ENCODE data around the gene ANKRD37.

Gene ANKRD37

DNA sequence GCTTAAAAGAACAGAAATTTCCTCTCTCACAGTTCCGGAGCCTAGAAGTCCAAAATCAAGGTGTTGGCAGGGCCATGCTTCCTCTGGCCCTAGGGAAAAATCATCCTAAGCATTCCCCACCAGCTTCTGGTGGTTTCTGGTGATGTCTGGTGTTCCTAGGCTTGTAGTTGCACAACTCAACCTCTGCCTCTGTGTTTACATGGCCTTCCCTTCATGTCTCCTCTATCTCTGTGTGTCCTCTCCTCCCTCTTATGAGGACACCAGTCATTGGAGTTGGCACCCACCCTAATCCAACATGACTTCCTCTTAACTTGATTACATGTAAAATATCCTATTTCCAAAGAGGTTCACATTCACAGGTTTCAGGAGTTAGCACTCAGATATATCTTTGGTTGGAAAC, 16.3 kb upstream of the ANKRD37 start:
- no peak for DNase-seq (ENCODE audit: low read depth)

DNA sequence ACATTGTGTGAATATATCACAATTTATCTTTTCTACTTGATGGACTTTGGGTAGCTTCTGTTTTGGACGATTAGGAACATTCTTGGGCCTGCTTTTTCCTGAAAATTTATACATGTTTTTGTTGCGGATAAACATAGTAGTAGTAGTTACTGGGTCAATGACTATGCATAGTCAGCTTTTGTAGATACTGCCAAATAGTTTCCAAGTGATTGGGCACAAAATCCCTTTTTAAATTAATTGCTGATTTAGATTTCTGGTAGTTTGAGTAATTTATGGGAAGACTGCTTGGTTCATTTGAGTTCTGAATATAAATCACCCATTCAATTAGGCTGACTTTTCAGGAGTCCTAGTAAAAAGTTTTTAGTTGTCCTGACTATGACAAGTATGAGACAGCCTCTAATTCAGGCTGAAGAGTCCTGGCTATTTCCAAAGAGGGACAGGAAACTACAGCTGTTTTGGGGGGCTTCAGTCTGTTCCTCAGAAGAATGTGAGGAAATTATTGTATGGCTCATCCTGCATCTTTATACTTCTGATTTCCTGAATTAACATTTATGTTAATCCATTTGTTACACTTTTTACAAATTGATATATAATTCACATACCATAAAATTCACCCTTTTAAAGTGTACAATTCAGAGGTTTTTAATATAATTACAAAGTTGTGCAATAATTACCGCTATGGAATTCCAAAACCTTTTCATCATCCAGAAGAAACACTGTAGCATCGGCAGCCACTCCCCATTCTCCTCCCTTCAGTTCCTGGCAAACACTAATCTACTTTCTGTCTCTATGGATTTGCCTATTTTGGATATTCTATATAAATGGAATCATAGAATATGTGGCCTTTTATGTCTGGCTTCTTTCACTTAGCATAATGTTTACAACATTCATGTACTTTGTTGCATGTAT, 15.1 kb upstream of the ANKRD37 start:
- DNase-seq (ENCODE audit: low read depth) = no peak

DNA sequence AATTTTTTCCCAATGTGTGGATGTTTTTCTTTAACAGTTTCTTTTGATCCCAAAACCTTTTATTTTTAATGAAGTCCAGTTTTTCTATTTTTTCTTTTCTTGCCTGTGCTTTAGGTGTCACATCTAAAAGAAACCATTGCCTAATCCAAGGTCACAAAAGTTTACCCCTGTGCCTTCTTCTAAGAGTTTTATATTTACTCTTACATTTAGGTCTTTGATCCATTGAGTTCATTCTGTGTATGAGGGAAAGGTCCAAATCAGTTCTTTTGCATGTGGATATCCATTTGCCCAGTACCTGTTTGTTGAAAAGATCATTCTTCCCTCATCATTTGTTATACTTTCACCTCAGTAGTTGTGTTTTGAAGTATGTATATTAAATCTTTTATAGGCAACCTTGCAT, 13.9 kb upstream of the ANKRD37 start:
- DNase-seq (ENCODE audit: low read depth) = no peak

DNA sequence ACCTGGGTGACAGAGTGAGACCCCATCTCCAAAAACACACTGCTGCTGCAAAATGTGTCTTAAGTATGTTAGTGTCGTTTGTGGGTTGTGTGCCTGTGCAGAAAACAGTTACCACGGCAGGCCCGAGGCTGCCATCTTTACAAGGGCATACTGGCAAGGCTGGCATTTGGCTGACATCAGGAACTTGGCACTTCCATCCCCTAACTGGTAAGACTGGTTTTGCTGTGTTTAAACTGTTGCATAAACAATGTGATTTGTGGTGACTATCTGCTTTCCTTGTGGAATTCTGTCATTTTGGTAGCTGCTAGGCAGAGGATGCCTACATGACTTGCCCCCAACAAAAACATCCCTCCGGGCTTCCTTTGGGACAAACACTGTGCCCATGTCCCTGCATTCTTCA, 13.2 kb upstream of the ANKRD37 start:
- DNase-seq (ENCODE audit: low read depth) = no peak

DNA sequence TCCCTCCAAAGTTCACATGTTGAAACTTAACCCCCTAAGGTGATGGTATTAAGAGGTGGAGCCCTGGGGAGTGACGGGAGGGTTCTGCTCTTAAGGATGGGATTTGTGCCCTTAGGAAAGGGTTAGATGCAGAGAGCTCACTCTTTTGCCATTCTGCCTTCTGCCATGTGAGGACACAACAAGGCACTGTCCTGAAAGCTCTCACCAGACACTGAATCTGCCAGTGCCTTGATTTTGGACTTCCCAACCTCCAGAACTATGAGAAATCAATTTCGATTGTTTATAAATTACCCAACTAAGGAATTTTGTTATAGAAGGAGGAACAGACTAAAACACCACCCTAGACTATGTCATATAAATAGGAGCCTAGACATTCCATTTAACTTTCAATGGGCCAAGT, 12.6 kb upstream of the ANKRD37 start:
- no peak for DNase-seq (ENCODE audit: low read depth)

DNA sequence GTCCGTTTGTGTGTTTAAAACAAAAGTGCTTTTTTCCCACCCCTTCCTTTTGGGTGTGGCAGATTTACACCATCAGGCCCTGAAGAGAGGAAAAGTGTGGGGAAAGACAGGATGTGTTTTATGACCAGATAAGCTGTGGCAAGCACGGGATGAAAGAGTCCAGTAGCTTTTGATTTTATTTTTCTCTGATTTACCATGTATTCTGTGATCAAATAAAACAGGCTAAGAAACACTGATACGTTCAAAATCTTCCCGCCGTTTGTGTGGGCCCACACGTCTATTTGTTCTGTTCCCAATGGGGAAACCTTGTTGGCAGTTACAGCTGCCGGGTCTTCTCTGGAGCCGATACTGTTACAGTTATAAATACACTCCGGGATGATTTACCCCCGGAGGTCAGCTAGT, 11.7 kb upstream of the ANKRD37 start:
- DNase-seq (ENCODE audit: low read depth) = no peak

DNA sequence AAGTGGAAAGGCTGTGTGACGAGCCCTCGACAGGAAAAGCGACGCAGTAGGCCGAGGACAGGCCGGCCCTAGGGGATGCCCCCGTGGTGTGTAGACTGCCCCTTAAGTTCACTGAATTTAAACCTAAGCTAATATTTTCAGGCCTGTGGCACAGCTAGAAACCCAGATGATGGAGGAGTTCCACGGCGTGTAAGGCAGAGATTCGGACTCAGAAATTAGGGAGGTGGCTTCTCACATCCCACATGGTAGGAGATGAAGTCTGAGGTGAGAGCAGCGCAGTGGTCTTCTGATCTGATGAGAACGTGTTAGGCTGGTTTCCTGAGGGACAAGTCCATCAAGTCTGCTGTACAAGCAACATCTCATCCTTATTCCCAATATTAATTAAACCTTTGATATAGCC, 8.7 kb upstream of the ANKRD37 start:
- DNase-seq (ENCODE audit: low read depth) = no peak

DNA sequence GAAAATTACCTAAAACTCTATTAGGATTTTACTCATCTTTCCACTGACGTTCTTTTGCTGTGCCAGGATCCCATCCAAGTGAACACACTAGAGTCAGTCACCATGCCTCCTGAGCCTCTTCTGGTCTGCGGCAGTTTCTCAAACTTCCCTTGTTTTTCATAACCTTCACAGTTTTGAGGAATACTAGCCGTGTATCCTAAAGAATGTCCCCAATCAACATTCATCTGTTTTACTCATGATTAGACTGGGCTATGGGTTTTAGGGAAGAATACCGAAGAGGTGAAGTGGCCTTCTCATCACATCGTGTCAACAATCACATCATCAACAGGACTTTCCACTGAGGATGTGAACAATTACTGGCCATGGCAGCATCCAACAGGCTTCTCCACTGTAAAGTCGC, 5.7 kb upstream of the ANKRD37 start:
- DNase-seq (ENCODE audit: low read depth) = no peak

DNA sequence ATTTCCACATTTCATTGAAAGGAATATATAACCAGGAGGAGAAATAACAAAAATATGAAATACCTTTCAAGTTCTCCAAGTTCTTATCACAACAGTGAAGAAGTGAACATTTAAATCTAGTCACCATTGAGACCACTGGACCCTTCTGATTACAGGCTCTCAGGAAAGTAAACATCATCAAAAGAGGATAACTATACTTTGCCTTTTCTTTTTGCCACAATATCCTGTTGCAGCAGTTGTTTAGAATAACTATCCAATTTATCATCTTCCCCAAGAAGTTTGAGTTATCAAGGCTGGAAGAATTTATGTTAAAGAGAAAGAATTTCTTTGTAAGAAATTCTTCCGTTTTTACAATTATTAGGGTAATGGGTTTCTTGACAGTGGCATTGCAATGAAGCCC, 4.5 kb upstream of the ANKRD37 start:
- DNase-seq (ENCODE audit: low read depth) = no peak

DNA sequence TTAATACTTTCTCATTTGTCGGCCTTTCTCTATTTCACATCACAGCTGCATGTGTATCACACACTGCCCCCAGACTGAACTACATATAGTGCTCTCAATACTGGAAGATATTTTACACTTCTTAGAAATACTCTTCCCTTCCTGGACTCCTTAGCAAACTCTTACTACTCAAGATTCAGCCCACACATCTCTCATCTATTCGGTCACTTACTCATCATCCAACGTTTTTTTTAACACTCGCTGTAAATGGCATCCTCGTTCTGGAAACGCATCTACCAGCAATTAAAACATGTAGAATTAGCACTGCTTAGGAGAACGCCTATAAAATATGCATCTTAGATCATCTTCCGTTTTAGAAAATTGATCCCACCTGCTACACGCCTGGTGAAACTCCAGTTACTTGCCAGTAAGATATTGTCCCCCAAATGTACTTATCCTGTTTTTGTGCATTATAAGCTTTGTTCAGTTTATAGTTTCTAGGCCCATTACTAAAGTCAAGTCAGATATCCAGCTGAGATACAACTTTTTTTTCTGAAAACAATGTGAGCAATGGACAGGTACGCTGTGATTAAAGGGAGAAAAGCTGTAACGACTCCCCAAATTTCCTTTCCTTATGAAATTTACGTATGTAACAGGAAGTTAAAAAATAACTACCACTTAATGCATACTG, 1.9 kb upstream of the ANKRD37 start:
- DNase-seq (ENCODE audit: low read depth) = no peak

DNA sequence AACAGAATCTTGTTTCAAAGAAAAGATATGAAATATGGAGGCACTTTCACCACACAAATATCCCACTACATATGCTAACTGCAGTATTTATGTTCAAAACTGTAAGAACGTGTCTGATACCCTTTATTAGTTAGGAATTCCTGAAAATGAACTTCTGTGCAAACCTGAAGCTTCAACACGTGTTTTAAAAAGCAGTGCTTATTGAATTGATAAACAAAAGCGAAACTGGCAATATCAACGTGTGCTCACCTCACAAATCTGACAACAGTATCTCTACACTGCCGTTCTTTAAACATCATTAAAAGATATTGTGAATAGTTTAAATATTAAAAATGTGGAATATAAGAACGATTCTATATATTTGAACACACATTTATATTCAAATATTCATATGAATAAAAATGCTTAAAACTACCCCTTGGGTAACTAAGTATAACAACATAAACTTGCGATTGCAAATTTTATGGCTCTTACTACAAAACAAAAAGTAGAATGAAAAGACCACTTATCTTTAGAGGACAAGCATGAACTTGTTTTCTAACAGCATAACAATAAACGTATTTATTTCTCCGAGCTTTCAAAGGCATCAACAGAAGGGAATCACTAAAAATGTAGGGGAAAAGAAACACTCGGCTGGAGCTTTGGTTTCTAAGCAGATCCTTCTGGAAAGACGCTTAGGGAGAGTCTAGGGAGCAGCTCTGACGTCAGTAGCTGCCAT, 1.2 kb upstream of the ANKRD37 start, which contains the start of gene LRP2BP:
Gene LRP2BP (minus strand): TSS at position 687 of the 718 bp plus-strand sequence. CDS start 17,738 bp downstream, outside the sequence.
- no peak for DNase-seq (ENCODE audit: low read depth)

DNA sequence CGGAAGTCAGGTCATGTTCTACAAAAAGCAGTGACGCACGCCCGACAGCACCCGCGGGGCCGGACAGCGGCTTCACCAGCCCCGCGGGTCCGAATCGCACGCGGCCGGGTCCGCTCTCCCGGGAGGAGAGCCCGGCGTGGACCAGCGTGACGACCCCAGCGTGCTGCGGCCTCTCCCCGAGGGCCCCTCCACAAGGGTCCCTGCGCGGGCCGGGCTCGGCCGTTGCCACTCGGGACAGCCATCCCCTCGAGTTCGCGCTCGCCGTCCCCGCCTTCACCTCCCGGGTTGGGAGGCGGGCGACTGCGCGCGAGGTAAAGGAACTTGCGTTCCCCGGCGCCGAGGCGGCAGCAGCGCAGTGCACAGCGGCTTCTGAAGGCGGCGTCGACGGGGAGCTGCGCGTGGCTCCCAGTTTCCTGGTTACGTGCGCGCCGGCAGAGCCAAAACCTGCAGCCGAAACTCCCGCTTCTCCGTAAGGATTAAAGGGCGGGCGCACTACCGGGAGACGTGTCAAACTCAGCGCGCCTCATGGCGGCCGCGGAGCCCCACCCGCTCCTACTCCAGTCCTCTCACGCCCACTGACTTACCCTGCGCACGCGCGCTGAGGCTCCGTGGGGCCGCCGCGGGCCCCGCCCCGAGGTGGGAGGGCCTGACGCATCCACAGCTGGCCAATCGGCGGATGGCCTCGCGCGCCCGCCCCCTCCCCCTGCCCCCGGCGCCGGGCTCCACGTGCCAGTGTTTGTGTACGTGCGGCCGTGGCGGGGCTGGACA, 501 bp upstream of the ANKRD37 start:
- peak; percentile 97 for DNase-seq (ENCODE audit: low read depth)

DNA sequence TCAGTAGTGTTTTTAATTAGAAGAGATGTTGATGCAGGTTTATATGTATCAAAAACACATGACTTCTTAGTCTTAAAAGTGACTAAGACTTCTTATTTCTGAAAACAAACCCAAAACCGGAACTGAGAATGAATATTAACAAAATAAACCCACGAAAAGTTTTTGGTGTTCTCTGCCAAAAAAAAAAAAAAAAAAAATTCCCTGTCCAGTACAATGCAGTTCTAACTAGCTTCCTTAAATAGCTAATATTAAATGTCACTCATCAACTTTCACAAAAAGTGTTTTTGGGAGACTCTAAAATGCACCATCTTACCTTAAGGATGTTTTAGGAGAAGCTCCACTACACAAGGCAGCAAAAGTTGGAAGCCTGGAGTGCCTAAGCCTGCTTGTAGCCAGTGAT, 2.0 kb downstream of the ANKRD37 start:
- DNase-seq (ENCODE audit: low read depth) = no peak

DNA sequence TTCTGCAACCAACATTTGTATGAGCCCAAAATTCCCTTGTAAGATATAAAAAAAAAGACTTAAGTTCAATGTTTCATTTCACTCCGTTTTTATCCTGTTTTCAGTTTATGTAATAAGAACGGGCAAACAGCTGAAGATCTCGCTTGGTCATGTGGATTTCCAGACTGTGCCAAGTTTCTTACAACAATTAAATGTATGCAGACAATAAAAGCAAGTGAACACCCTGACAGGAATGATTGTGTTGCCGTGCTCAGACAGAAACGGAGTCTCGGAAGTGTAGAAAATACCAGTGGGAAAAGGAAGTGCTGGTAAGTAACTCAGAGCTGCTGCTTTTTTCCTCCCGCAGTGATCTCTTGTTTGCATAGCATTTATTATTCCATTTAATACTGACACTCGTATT, 2.8 kb downstream of the ANKRD37 start:
- DNase-seq (ENCODE audit: low read depth) = no peak

DNA sequence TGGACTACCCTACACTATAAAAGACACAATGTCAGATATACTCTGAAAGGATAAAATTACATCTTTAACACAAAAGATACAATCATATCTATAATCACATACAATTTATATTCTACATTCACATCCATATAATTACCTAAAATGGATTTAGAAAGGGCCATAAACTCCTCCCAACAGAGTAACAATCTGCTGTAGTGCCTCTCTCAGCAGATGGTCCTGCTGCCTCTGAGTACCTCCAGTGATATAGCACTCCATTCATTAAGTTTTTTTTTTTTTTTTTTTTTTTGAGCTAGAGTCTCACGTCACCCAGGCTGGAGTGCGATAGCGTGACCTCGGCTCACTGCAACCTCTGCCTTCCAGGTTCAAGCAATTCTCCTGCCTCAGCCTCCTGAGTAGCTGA, 7.4 kb downstream of the ANKRD37 start:
- DNase-seq (ENCODE audit: low read depth) = no peak

DNA sequence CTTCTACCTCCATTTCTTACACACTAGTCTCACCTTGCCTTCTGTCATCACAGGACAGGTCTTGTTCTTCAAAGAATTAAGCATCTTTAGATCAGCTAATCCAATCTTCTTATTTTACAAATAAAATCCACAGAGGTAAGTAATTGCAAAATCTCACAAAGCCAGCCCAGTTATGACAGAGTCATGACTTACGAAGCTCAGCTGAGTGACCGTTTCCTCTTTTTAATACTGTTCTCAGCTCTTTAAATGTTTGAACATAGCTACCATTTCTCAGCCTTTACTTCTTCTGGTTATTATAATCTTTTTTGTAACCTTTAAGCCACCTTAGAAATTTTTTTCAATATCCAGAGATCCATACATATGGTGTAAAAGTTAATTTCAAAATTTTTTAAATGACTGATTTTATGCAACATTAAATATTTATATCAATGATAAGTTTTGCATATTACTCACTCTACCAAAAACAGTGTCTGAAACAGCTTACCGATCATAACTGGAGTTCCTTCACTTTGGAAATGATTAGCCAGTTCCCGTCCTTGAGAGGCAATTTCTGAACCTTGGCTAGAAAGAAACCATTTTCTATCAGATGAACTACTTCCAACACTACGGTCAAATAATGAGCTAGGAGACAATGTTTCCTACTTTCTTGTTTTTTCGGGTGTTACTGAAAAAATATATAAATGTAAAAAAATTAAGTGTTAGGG, 8.8 kb downstream of the ANKRD37 start:
- no peak for DNase-seq (ENCODE audit: low read depth)

DNA sequence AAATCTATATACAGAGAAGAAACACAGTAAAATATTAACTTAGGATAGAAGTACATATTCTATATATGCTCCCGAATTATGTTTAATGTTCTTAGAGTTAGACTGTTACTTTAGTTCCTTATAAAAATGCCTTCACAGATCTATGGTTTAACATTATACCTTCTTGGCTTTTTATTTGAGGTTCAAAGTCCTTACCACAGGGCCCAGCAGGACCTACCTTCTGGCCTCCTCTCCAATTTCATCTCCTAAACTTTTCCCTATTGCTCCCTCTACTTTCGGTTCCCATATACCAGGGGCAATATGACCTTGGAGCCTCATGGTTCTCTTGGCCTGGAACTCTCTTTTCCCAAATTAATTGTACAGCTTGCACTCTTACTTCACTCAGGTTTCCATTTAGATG, 11.8 kb downstream of the ANKRD37 start:
- no peak for DNase-seq (ENCODE audit: low read depth)

DNA sequence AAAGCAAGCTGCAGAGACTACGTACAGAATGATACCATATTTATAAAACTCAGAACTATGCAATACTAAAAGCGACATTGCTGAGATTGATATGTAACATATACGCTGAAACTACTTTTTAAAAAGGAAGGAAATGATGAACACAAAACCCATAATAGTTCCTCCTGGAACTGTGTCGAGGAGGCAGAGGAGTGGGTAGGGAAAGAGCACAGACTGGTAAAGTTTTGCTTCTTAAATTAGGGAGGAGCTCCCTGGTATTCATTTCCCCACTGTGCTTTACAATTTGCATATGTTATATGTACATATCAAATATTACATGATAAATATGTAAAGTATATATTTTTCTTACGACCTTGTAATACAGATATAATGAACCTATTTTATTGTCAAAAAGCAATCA, 15.2 kb downstream of the ANKRD37 start:
- DNase-seq (ENCODE audit: low read depth) = no peak

DNA sequence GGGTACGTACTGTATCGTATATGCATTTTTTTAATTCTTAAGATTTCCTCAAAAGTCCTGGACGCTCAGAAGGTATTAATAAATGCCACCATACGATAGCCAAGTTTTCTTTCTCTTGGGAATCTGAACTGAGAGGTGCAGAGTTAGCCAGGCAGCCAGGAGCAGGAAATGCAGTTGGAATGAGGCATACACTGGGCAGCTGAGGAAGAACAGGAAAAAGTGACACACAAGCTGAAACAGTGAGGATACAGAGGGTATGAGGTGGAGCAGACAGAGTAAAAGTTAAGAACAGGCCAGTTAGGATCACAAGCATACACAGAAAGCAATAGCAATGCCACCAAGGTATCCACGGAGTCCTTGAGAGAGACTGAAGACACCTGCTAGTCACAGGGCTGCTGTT, 15.8 kb downstream of the ANKRD37 start:
- DNase-seq (ENCODE audit: low read depth) = no peak

DNA sequence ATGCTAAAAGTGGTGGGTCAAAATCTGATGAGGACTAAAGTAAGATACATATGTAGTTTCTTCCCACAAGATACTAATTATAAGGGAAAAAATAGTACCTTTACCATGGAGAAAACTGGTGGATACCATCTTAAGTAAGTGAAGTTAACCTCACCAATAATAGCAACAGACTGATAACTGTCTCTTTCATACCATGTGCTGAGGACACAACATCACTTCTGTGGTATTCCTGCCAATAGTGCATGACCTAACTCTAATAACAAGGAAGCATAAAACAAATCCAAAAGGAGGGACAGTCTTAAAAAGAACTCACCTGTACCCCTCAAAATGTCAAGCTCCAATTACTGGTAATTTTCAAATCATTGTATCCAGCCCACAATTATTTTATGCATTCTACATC, 20.3 kb downstream of the ANKRD37 start:
- DNase-seq (ENCODE audit: low read depth) = no peak

DNA sequence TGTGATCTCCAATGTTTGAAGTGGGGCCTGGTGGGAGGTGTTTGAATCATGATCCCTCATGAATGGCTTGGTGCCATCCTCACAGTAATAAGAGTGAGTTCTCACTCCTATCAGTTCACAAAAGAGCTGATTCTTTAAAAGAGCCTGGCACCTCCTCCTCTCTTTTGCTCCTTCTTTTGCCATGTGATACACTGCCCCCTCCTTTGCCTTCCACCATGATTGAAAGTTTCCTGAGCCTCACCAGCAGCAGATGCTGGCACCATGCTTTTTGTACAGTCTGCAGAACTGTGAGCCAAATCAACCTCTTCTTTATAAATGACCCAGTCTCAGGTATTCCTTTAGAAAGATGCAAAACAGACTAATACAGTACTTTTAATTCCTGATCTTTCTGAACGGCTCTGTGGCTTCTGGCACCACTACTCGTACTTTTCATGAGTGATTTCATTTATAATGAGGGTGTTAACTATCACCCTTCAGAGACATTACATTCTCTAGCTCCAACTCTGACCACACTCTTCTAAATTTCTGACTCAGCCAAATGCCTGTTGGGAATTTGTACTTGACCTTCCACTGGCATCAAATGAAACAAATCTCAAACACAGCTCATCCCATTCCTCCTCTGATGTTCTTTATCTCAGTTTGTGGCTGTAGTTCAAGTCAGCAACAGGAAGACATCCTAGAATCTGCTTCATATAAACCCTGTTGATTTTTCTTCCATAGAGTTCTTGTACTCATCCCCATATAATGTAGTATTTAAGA, 24.9 kb downstream of the ANKRD37 start:
- DNase-seq (ENCODE audit: low read depth) = no peak
